ENCODE data around the gene RGS7BP. TPM values are rescaled to one million over a fixed set of nuclear protein-coding genes. Genes with fewer than 3 reads are reported as not detected.

RGS7BP gene
- total RNA-seq, 4 donors from 2014 or later: 0.06 to 1.7 (median 0.15) TPM

GRCh38 chr5:64603676-64604075 is 97.9 kb downstream of the RGS7BP start:
- intact Hi-C loops (cut with DNase I): no loop called here

GRCh38 chr5:64606926-64607325 is 101.1 kb downstream of the RGS7BP start:
- 88 to 89% methylated on average over 1 of the region's 1 CpG for WGBS, 2 donors
- H3K4me1 ChIP-seq: peaks cover 0 to 8% (median 0%) of the 10 kb centered on the region in 3 donors

More at GRCh38 chr5:64603676-64604075, 97.9 kb downstream of the RGS7BP start:
- H3K4me1 ChIP-seq: peaks cover 0 to 8% (median 0%) of the 10 kb centered on the region in 3 donors
- H3K36me3 ChIP-seq: no peaks in the 10 kb centered on the region
- WGBS, 2 donors: 26 to 32% methylated on average over 4 of the region's 4 CpGs
- no peaks in the 10 kb centered on the region for H3K9me3 ChIP-seq
- peak overlapping the region in 2 of 4 donors; percentile 44 to 59 for H3K27ac ChIP-seq
- TF ChIP-seq CTCF (IDR thresholded peaks at IDR 0.05) (no peak), POLR2A (IDR thresholded peaks at IDR 0.05) (no peak)
- no peak overlapping the region for H3K4me3 ChIP-seq
- no peaks in the 10 kb centered on the region for H3K27me3 ChIP-seq
- no peak for DNase-seq

GRCh38 chr5:64612344-64612961 is 106.6 kb downstream of the RGS7BP start:
- TF ChIP-seq CTCF (IDR thresholded peaks at IDR 0.05): peak; percentile 30 to 69 (median 58)
- no peak for TF ChIP-seq POLR2A (IDR thresholded peaks at IDR 0.05)
- intact Hi-C loops (cut with DNase I): no loop called here
- Histone ChIP-seq H3K9me3 (no peaks in the 10 kb centered on the region), H3K4me1 (no peaks in the 10 kb centered on the region), H3K27ac (no peak overlapping the region), H3K36me3 (no peaks in the 10 kb centered on the region), H3K27me3 (no peaks in the 10 kb centered on the region), H3K4me3 (no peak overlapping the region)
- 17 to 20% methylated on average over 5 of the region's 5 CpGs for WGBS, 2 donors
- no peak for DNase-seq

More at GRCh38 chr5:64606926-64607325, 101.1 kb downstream of the RGS7BP start:
- no peak for DNase-seq
- Histone ChIP-seq H3K9me3 (no peaks in the 10 kb centered on the region), H3K27me3 (no peaks in the 10 kb centered on the region), H3K4me3 (no peak overlapping the region), H3K36me3 (no peaks in the 10 kb centered on the region), H3K27ac (no peak overlapping the region)
- intact Hi-C loops (cut with DNase I): loop anchor here (5.0 kb wide), 1 partner anchor 375 kb away; no protein-coding TSS in a partner anchor
- TF ChIP-seq CTCF (IDR thresholded peaks at IDR 0.05): no peak

- no peaks in the 10 kb centered on the region for H3K36me3 ChIP-seq
- no peaks in the 10 kb centered on the region for H3K4me1 ChIP-seq
- no peak for DNase-seq
- no peaks in the 10 kb centered on the region for H3K9me3 ChIP-seq
- H3K27me3 ChIP-seq: no peaks in the 10 kb centered on the region
- TF ChIP-seq POLR2A (IDR thresholded peaks at IDR 0.05): no peak
- no peak overlapping the region for H3K4me3 ChIP-seq
- 34 to 43% methylated on average over 3 of the region's 3 CpGs for WGBS, 2 donors
- H3K27ac ChIP-seq: no peak overlapping the region
- intact Hi-C loops (cut with DNase I): no loop called here
Measured at GRCh38 chr5:64615895-64616294, 110.1 kb downstream of the RGS7BP start.

- 80 to 88% methylated on average over 3 of the region's 3 CpGs for WGBS, 2 donors
- intact Hi-C loops (cut with DNase I): no loop called here
- Histone ChIP-seq H3K4me3 (no peak overlapping the region), H3K4me1 (no peaks in the 10 kb centered on the region), H3K36me3 (no peaks in the 10 kb centered on the region), H3K9me3 (no peaks in the 10 kb centered on the region), H3K27me3 (no peaks in the 10 kb centered on the region), H3K27ac (no peak overlapping the region)
- TF ChIP-seq POLR2A (IDR thresholded peaks at IDR 0.05) (no peak), CTCF (IDR thresholded peaks at IDR 0.05) (no peak)
- no peak for DNase-seq
Measured at GRCh38 chr5:64619609-64620008, 113.8 kb downstream of the RGS7BP start.
